KMS-11 (cell line): Measurements from ENCODE around the gene L3MBTL1.

Experiments used
- H2AFZ ChIP-seq: fragments of 200-600 bp; sonication (generic); 2 replicates; pipeline ENCODE4 v1.6.1; 2016; ENCODE audit warnings: antibody characterized with exemption, mixed run types, low read depth
- H3K27ac ChIP-seq: fragments of 200-600 bp; sonication (generic); 2 replicates; pipeline ENCODE4 v1.6.1; 2016; ENCODE audit warnings: mild to moderate bottlenecking, mixed run types
- H3K27me3 ChIP-seq: fragments of 200-600 bp; sonication (generic); 2 replicates; pipeline ENCODE4 v1.6.1; 2017; ENCODE audit warnings: mild to moderate bottlenecking, low read depth, mixed run types, moderate library complexity; ENCODE audit not compliant: insufficient read depth
- H3K36me3 ChIP-seq: fragments of 200-600 bp; sonication (generic); 2 replicates; pipeline ENCODE4 v1.6.1; 2017; ENCODE audit warnings: mild to moderate bottlenecking, mixed run types; ENCODE audit not compliant: insufficient read depth
- H3K4me1 ChIP-seq: fragments of 200-600 bp; sonication (generic); 2 replicates; pipeline ENCODE4 v1.6.1; 2016; ENCODE audit warnings: mild to moderate bottlenecking, low read depth, mixed run types; ENCODE audit not compliant: poor library complexity, severe bottlenecking
- H3K4me2 ChIP-seq: fragments of 200-600 bp; sonication (generic); 2 replicates; pipeline ENCODE4 v1.7.0; 2016; ENCODE audit warnings: mild to moderate bottlenecking, mixed run types
- H3K4me3 ChIP-seq: fragments of 200-600 bp; sonication (generic); IDR thresholded peaks from 2 replicates; pipeline ENCODE4 v1.6.1; 2017; ENCODE audit warnings: low read depth, low read length, mixed read lengths; ENCODE audit not compliant: insufficient read depth
- H3K79me2 ChIP-seq: fragments of 200-600 bp; sonication (generic); 2 replicates; pipeline ENCODE4 v1.6.1; 2016; ENCODE audit warnings: low read depth, mixed run types; ENCODE audit not compliant: insufficient read depth
- H3K9ac ChIP-seq: fragments of 200-600 bp; sonication (generic); 2 replicates; pipeline ENCODE4 v1.6.1; 2016; ENCODE audit warnings: mild to moderate bottlenecking, mixed run types
- H4K20me1 ChIP-seq: fragments of 200-600 bp; sonication (generic); 2 replicates; pipeline ENCODE4 v1.6.1; 2016; ENCODE audit warnings: mild to moderate bottlenecking, mixed run types; ENCODE audit not compliant: insufficient read depth
- TF ChIP-seq, protein P1 (sequence below): fragments of 200-600 bp; sonication (generic); conservative IDR thresholded peaks from 2 replicates; pipeline ENCODE4 v1.6.1; 2017; ENCODE audit warnings: low read depth, mild to moderate bottlenecking, antibody characterized with exemption, low read length, moderate library complexity, mixed read lengths

L3MBTL1 gene

DNA sequence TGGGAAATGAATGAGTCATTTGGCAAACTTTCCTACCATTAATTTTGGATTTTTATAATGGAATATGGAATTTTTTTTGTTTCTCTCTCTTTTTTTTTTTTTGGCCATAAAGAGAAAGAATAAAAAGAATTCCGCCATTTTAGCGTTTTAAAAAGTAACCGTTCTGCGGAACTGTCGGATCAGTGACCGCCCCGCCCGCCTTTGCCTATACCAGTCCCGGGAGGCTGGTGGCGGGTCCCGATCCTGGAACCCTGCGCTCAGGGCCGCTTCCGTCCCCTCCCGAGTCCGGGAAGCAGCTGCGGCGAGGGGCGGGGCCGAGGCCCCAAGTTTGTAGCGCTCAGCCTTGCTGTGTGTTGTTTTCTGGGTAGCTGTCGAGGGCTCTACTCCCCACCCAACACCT lies 609 bp downstream of the L3MBTL1 start:
- H3K4me1 ChIP-seq, result no peaks in the 10 kb centered on the region
- H3K9ac ChIP-seq, result no peak overlapping the region
- H4K20me1 ChIP-seq, result no peaks in the 10 kb centered on the region
- no peak overlapping the region for H3K27ac ChIP-seq
- TF ChIP-seq, protein P1, sequence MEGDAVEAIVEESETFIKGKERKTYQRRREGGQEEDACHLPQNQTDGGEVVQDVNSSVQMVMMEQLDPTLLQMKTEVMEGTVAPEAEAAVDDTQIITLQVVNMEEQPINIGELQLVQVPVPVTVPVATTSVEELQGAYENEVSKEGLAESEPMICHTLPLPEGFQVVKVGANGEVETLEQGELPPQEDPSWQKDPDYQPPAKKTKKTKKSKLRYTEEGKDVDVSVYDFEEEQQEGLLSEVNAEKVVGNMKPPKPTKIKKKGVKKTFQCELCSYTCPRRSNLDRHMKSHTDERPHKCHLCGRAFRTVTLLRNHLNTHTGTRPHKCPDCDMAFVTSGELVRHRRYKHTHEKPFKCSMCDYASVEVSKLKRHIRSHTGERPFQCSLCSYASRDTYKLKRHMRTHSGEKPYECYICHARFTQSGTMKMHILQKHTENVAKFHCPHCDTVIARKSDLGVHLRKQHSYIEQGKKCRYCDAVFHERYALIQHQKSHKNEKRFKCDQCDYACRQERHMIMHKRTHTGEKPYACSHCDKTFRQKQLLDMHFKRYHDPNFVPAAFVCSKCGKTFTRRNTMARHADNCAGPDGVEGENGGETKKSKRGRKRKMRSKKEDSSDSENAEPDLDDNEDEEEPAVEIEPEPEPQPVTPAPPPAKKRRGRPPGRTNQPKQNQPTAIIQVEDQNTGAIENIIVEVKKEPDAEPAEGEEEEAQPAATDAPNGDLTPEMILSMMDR, result no peak
- H3K4me3 ChIP-seq, result no peak overlapping the region
- H3K27me3 ChIP-seq, result no peaks in the 10 kb centered on the region
- no peaks in the 10 kb centered on the region for H3K36me3 ChIP-seq
- H2AFZ ChIP-seq, result no peak overlapping the region
- H3K79me2 ChIP-seq, result no peaks in the 10 kb centered on the region
- no peak overlapping the region for H3K4me2 ChIP-seq

DNA sequence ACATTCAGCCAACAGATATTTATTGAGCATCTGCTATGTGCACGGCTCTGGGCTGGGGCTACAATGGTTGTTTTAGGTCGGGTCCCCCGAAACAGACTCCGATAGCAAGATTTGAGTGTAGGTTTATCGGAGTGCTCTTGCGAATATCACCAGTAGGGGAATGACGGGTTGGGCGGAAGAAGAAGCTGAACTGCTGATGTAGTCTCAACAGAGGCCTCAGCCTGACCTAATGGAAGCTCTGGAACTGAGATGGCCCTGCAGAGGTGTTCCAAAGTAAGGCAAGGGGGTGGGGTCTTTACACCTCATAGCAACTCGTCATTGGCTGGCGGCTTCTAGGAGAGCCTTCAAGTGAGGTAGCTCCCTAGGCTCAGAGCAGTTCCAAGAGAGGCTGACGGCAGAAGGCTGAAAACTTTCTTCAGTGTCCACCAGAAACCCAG lies 1.1 kb downstream of the L3MBTL1 start:
- Histone ChIP-seq H3K36me3 (no peaks in the 10 kb centered on the region), H3K79me2 (no peaks in the 10 kb centered on the region), H2AFZ (no peak overlapping the region), H3K4me1 (no peaks in the 10 kb centered on the region), H3K4me2 (no peak overlapping the region), H3K27ac (no peak overlapping the region), H4K20me1 (no peaks in the 10 kb centered on the region), H3K9ac (no peak overlapping the region), H3K27me3 (no peaks in the 10 kb centered on the region), H3K4me3 (no peak overlapping the region)
- TF ChIP-seq, protein P1, result no peak

DNA sequence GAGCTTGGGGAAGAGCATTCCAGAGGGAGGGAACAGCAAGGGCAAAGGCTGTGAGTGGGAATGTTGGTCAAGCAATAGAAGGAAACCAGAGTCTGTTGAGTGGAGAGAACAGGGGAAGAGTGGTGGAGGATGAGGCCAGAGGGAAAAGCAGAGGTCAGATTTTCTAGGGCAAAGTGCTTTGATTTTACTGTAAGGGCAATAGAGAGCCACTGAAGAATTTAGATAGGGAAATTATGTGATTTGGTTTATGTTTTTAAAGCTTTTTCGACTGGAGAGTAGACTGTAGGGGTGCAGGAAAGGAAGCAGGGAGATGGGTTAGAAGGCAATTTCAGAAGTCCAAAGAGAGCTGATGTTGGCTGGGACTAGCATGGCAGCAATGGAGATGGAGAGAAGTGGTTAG lies 4.4 kb downstream of the L3MBTL1 start:
- Histone ChIP-seq H3K4me1 (no peaks in the 10 kb centered on the region), H3K9ac (no peak overlapping the region), H3K27ac (no peak overlapping the region), H2AFZ (no peak overlapping the region), H3K4me2 (no peak overlapping the region), H3K27me3 (no peaks in the 10 kb centered on the region), H3K79me2 (no peaks in the 10 kb centered on the region), H3K4me3 (no peak overlapping the region), H4K20me1 (no peaks in the 10 kb centered on the region), H3K36me3 (no peaks in the 10 kb centered on the region)
- TF ChIP-seq, protein P1, result no peak

DNA sequence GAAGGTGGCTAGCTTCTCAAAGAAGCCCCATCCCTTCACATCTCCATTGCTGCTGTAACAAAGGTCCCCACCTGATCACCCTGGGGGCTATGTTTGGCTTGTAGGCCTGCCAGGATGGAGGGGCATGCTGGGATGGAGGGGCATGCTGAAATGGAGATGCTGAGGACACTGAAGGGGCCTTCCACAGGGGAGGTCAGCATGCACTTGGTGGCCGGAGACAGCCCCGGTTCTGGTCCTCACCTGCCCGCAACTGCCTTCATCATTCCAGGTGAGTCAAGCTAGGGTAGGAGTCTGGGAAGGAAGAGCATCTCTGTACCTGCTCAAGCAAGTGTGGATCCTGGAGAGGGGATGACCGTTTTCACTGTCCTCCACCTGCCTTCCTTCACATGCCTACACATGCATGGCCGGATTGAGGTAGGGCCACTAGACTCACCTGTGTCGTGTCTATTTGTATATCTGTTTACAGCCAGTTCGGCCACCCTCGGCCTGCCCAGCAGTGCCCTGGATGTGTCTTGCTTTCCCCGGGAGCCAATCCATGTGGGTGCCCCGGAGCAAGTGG lies 6.0 kb downstream of the L3MBTL1 start:
- Histone ChIP-seq H2AFZ (peak overlapping the region; percentile 53; the same call in 1 of the 2 replicates), H3K4me1 (no peaks in the 10 kb centered on the region), H3K36me3 (no peaks in the 10 kb centered on the region), H3K27me3 (no peaks in the 10 kb centered on the region), H3K4me3 (no peak overlapping the region), H4K20me1 (no peaks in the 10 kb centered on the region), H3K79me2 (no peaks in the 10 kb centered on the region), H3K4me2 (peak overlapping the region; percentile 53; the same call in 1 of the 2 replicates), H3K9ac (no peak overlapping the region; the same call in 1 of the 2 replicates), H3K27ac (no peak overlapping the region)
- TF ChIP-seq, protein P1, result no peak
